Stimulated activated memory B cell treated with anti-CD40 and anti-IgM and Interleukin-4, amounts not matched to agents 10 μg/mL and 1 μg/mL and 100 μg/mL, for 72 hours (primary cell): Measurements from ENCODE around the gene CCL3.
"Not testable (repeated sequence)": the region's sequence is repeated elsewhere in the genome, so short reads cannot be mapped to it uniquely, and the experiment has no call there.

Source experiments
- ATAC-seq: fragments of 150-1000 bp; cut with Tn5 transposase; 2 replicates; pipeline ENCODE4 v1.10.0; 2021
- H3K27ac Mint-ChIP-seq: one replicate; pipeline ENCODE4 v1.8.0; 2022; ENCODE audit warnings: mild to moderate bottlenecking, mixed read lengths
- H3K27me3 Mint-ChIP-seq: one replicate; pipeline ENCODE4 v1.8.0; 2022; ENCODE audit warnings: mixed read lengths
- H3K36me3 Mint-ChIP-seq: one replicate; pipeline ENCODE4 v1.8.0; 2022; ENCODE audit warnings: mixed read lengths
- H3K4me1 Mint-ChIP-seq: one replicate; pipeline ENCODE4 v1.8.0; 2022; ENCODE audit warnings: mixed read lengths
- H3K4me3 Mint-ChIP-seq: one replicate; pipeline ENCODE4 v1.8.0; 2022; ENCODE audit warnings: mild to moderate bottlenecking, moderate library complexity, mixed read lengths
- H3K9me3 Mint-ChIP-seq: one replicate; pipeline ENCODE4 v1.8.0; 2022; ENCODE audit warnings: mixed read lengths

CCL3 gene

GRCh38 chr17:36123431-36123830 is 33.5 kb upstream of the CCL3 start:
- ATAC-seq = no peak

DNA sequence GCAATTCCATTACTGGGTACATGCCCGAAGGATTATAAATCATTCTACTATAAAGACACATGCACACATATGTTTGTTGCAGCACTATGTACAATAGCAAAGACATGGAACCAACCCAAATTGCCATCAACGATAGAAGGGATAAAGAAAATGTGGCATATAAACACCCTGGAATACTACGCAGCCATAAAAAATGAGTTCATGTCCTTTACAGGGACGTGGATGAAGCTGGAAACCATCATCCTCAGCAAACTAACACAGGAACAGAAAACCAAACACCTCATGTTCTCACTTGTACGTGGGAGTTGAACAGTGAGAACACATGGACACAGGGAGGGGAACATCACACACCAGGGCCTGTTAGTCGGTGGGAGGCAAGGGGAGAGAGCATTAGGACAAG is 31.2 kb upstream of the CCL3 start:
- ATAC-seq, H3K9me3 Mint-ChIP-seq, H3K4me3 Mint-ChIP-seq, H3K27me3 Mint-ChIP-seq, H3K27ac Mint-ChIP-seq: not testable (repeated sequence)
- Mint-ChIP-seq H3K4me1 (peaks cover 29% of the 10 kb centered on the region), H3K36me3 (peaks cover 11% of the 10 kb centered on the region)

More at GRCh38 chr17:36123431-36123830, 33.5 kb upstream of the CCL3 start:
- Mint-ChIP-seq H3K36me3 (peaks cover 16% of the 10 kb centered on the region), H3K27ac (no peak overlapping the region), H3K4me1 (peaks cover 31% of the 10 kb centered on the region), H3K4me3 (no peak overlapping the region), H3K27me3 (no peaks in the 10 kb centered on the region), H3K9me3 (peaks cover 9% of the 10 kb centered on the region)

GRCh38 chr17:36120221-36120620 is 30.3 kb upstream of the CCL3 start:
- Mint-ChIP-seq H3K27ac (no peak overlapping the region), H3K4me3 (no peak overlapping the region), H3K4me1 (peaks cover 35% of the 10 kb centered on the region), H3K27me3 (no peaks in the 10 kb centered on the region), H3K36me3 (peaks cover 3% of the 10 kb centered on the region), H3K9me3 (peaks cover 6% of the 10 kb centered on the region)
- ATAC-seq = no peak

DNA sequence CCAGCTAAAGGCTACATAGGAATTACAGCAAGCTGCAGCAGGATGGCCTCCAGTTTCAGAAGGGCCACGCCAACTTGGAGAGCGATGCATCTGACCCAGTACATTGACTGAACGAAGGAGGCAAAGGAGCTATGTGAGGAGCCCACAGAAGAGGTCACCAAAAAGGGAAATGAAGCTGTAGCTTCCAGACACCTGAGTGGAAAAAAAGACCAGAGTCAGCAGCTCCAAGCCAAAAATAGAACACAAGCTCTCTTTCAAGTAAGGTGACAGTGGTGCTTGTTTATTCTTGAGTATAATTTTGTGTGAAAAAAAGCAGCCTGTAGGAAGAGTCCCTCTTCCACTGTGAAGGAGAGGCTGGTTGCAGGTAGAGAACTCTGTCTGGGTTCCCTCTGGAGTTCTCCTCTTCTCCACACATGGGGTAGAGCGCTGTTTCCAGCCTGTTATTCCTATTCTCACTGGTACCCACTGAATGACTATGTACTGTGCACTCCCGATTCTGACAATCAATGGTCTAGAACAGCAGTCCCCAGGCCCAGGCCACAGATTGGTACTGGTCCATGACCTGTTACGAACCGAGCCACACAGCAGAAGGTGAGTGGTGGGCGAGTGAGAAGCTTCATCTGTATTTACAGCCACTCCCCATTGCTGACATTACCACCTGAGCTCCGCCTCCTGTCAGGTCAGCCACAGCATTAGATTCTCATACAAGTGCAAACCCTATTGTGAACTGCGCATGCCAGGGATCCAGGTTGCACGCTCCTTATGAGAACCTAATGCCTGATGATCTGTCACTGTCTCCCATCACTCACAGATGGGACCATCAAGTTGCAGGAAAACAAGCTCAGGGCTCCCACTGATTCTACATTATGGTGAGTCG is 28.8 kb upstream of the CCL3 start:
- peak; percentile 66 for ATAC-seq
- peaks cover 35% of the 10 kb centered on the region for H3K4me1 Mint-ChIP-seq
- H3K27ac Mint-ChIP-seq = peak overlapping the region; percentile 65
- H3K9me3 Mint-ChIP-seq = peaks cover 11% of the 10 kb centered on the region
- no peak overlapping the region for H3K4me3 Mint-ChIP-seq
- H3K27me3 Mint-ChIP-seq = no peaks in the 10 kb centered on the region
- no peaks in the 10 kb centered on the region for H3K36me3 Mint-ChIP-seq

- Mint-ChIP-seq H3K4me1 (peaks cover 35% of the 10 kb centered on the region), H3K9me3 (peaks cover 14% of the 10 kb centered on the region), H3K4me3 (no peak overlapping the region), H3K27ac (peak overlapping the region; percentile 65), H3K36me3 (peaks cover 4% of the 10 kb centered on the region), H3K27me3 (no peaks in the 10 kb centered on the region)
- ATAC-seq = peak; percentile 74
These were observed 27.8 kb upstream of the CCL3 start for GRCh38 chr17:36117505-36118382.

DNA sequence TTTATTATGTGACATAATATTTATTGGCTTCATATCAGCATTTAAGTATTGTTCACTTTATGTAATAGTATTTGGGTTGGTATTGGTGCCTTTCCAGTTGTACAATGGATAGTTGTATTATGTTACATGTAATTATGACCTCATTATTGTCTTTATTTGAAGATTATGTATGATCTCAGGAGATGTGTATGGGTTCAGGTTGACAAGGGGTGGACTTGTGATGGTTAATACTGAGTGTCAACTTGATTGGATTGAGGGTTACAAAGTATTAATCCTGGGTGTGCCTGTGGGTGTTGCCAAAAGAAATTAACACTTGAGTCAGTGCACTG is 25.7 kb upstream of the CCL3 start:
- peaks cover 35% of the 10 kb centered on the region for H3K4me1 Mint-ChIP-seq
- not testable (repeated sequence) for H3K27ac Mint-ChIP-seq, ATAC-seq, H3K4me3 Mint-ChIP-seq, H3K27me3 Mint-ChIP-seq
- peaks cover 17% of the 10 kb centered on the region for H3K9me3 Mint-ChIP-seq
- H3K36me3 Mint-ChIP-seq = peaks cover 14% of the 10 kb centered on the region

- Mint-ChIP-seq H3K9me3 (peaks cover 16% of the 10 kb centered on the region), H3K36me3 (peaks cover 14% of the 10 kb centered on the region), H3K4me1 (peaks cover 35% of the 10 kb centered on the region)
- not testable (repeated sequence) for ATAC-seq, H3K27ac Mint-ChIP-seq, H3K4me3 Mint-ChIP-seq, H3K27me3 Mint-ChIP-seq
These were observed 25.2 kb upstream of the CCL3 start for GRCh38 chr17:36114971-36115648.

- peaks cover 14% of the 10 kb centered on the region for H3K36me3 Mint-ChIP-seq
- not testable (repeated sequence) for H3K4me3 Mint-ChIP-seq, ATAC-seq, H3K27ac Mint-ChIP-seq, H3K27me3 Mint-ChIP-seq
- peaks cover 25% of the 10 kb centered on the region for H3K4me1 Mint-ChIP-seq
- H3K9me3 Mint-ChIP-seq = peaks cover 15% of the 10 kb centered on the region
These were observed 23.2 kb upstream of the CCL3 start for GRCh38 chr17:36113131-36113530.

DNA sequence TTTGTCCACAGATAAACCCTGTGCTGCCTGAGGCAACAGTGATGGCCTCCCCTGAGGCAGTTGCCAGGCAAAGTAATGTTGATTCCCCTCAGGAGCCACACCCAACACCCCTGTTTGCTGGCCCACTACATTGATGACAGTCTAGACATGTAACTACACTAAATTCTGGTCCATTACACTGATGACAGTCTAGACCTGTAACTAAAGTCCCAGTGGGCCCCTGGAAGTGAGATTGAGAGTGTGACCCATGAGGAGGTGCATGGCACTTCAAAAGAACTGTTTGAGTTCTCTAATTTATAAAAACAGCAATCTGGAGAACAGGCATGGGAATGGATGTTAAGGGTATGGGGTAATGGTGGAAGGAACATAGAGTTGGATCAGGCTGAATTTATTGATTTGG is 22.6 kb upstream of the CCL3 start:
- peaks cover 25% of the 10 kb centered on the region for H3K4me1 Mint-ChIP-seq
- H3K4me3 Mint-ChIP-seq = no peak overlapping the region
- H3K9me3 Mint-ChIP-seq = peaks cover 15% of the 10 kb centered on the region
- H3K27me3 Mint-ChIP-seq = peaks cover 10% of the 10 kb centered on the region
- H3K36me3 Mint-ChIP-seq = peaks cover 14% of the 10 kb centered on the region
- no peak for ATAC-seq
- no peak overlapping the region for H3K27ac Mint-ChIP-seq

DNA sequence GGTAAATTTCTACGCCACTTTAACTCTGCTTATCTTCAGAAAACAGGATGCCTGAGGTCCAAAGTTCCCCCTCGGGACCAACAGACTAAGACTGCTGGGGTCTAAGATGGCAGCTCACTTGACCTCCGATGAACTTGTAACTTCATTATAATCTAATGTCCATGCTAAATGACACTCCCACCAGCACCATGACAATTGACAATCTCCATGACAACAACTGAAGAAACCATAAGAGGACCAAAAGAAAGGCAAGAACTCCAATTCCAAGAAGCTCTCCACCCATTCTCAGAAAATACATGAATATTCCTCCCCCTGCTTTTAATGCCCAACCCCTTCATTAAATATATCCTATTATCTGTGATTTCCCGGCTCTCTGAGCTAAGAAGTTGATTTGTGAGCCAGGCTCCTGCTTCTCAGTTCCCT is 21.1 kb upstream of the CCL3 start:
- ATAC-seq = no peak
- Mint-ChIP-seq H3K4me1 (peaks cover 18% of the 10 kb centered on the region), H3K9me3 (peaks cover 15% of the 10 kb centered on the region), H3K27ac (no peak overlapping the region), H3K27me3 (peaks cover 17% of the 10 kb centered on the region), H3K4me3 (no peak overlapping the region), H3K36me3 (peaks cover 14% of the 10 kb centered on the region)

- not testable (repeated sequence) for H3K27ac Mint-ChIP-seq, ATAC-seq
These were observed 18.3 kb upstream of the CCL3 start for GRCh38 chr17:36108265-36108664.

GRCh38 chr17:36107660-36108059 is 17.7 kb upstream of the CCL3 start:
- Mint-ChIP-seq H3K4me1 (peaks cover 36% of the 10 kb centered on the region), H3K36me3 (peaks cover 15% of the 10 kb centered on the region), H3K27me3 (peaks cover 25% of the 10 kb centered on the region), H3K9me3 (peaks cover 6% of the 10 kb centered on the region), H3K27ac (no peak overlapping the region), H3K4me3 (no peak overlapping the region)
- ATAC-seq = no peak

More at GRCh38 chr17:36108265-36108664, 18.3 kb upstream of the CCL3 start:
- Mint-ChIP-seq H3K4me1 (peaks cover 30% of the 10 kb centered on the region), H3K27me3 (peaks cover 25% of the 10 kb centered on the region), H3K36me3 (peaks cover 21% of the 10 kb centered on the region)
- not testable (repeated sequence) for H3K9me3 Mint-ChIP-seq, H3K4me3 Mint-ChIP-seq

DNA sequence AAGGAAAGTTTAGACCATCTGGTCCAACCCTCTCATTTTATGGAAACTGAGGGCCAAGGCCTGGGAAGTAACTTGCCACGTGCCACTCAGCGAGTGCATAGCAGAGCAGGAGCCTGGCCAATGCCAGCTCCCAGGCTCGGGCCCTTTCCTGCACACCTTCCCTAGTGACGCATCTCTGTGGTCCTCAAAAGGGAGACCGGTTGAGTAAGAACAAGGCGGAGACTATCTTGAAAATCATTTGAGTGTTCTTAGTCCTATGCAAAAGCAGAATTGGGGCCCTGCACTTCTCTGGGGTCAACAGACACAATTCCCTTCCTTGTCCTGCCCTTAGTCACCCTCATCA is 16.5 kb upstream of the CCL3 start:
- H3K27me3 Mint-ChIP-seq = peaks cover 25% of the 10 kb centered on the region
- peaks cover 40% of the 10 kb centered on the region for H3K4me1 Mint-ChIP-seq
- no peak overlapping the region for H3K27ac Mint-ChIP-seq
- peaks cover 7% of the 10 kb centered on the region for H3K36me3 Mint-ChIP-seq
- peaks cover 3% of the 10 kb centered on the region for H3K9me3 Mint-ChIP-seq
- no peak for ATAC-seq
- H3K4me3 Mint-ChIP-seq = no peak overlapping the region

DNA sequence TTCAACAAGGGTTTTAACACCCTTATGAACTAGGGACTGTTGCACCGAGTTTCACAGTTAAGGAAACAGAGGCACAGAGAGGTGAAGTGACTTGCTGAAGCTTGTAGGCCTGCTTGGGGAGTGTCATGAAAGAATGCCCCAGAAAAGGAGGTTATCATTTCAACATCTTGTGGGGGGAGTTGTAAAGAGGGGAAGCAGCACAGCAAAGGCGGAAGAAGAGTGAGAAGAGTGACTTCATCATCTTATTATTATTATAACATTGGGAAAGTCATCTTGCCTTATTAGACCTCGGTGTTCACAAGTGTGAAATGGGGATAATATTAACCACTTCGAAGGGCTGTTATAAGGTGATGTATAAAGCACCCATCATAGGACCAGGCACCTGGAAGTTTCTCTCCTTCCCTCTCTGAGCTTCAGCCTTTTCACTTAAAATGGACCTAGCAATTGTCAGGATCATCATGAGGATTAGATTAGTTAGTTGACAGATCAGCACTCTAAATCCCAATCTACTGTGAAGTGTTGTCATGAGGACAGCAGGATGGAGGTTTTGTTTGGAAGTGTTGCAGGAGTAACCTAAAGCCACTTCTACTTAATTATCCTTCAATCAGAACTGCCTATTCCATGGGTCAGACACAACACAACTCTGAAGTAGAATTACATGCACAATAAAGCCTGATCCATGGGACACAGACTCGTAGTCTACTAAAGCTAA is 16.0 kb upstream of the CCL3 start:
- peaks cover 25% of the 10 kb centered on the region for H3K27me3 Mint-ChIP-seq
- H3K4me3 Mint-ChIP-seq = no peak overlapping the region
- no peak for ATAC-seq
- no peak overlapping the region for H3K27ac Mint-ChIP-seq
- H3K9me3 Mint-ChIP-seq = no peaks in the 10 kb centered on the region
- H3K4me1 Mint-ChIP-seq = peaks cover 40% of the 10 kb centered on the region
- H3K36me3 Mint-ChIP-seq = peaks cover 7% of the 10 kb centered on the region
